Epithelial cell of esophagus (primary cell): ENCODE results near the gene MACROD2.

Experiments
- DNase-seq: peaks from one replicate; pipeline ENCODE4 v3.0.0; 2010; ENCODE audit warnings: low read depth
- H3K4me3 ChIP-seq: 2 replicates; pipeline ENCODE4 v1.5.1; 2011; ENCODE audit warnings: mild to moderate bottlenecking, low read length, control low read depth
- CTCF ChIP-seq: IDR thresholded peaks from 2 replicates; pipeline ENCODE4 v1.5.1; 2011; ENCODE audit warnings: low read depth, mild to moderate bottlenecking, low read length, control low read depth, inconsistent platforms; ENCODE audit not compliant: insufficient read depth; ENCODE audit errors: missing control alignments

Gene MACROD2

GRCh38 chr20:16057651-16058050, 2062.3 kb downstream of the MACROD2 start:
- H3K4me3 ChIP-seq = no peak overlapping the region
- DNase-seq = no peak
- TF ChIP-seq CTCF = no peak

- no peak for DNase-seq
- H3K4me3 ChIP-seq = no peak overlapping the region
- TF ChIP-seq CTCF = no peak
Observed at GRCh38 chr20:16058268-16058667, 2063.0 kb downstream of the MACROD2 start.

GRCh38 chr20:16059841-16060240, 2064.5 kb downstream of the MACROD2 start:
- no peak for DNase-seq
- no peak for TF ChIP-seq CTCF
- no peak overlapping the region for H3K4me3 ChIP-seq

DNA sequence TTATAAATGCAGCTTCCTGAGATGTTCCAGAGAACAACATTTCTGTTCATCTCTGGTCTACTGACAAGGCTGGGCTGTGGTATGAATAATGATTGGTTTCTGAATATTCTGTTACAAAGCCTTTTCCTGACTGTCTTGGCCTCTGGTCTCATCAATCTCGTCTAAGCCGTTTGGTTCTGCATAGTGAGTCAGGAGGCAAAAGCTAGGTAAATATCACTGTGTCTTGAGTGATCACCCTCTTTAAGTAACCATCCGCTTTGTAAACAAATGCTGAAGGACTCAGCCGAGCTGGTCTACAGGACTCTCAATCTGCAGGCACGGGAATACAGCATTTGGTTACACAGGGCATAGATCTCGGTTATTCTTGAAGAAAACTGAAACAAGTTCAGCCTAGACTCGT, 2066.0 kb downstream of the MACROD2 start:
- no peak for DNase-seq
- TF ChIP-seq CTCF = no peak
- H3K4me3 ChIP-seq = no peak overlapping the region

GRCh38 chr20:16062661-16063581, 2067.6 kb downstream of the MACROD2 start:
- no peak for DNase-seq

GRCh38 chr20:16063881-16064280, 2068.6 kb downstream of the MACROD2 start:
- no peak overlapping the region for H3K4me3 ChIP-seq
- DNase-seq = peak; percentile 9
- TF ChIP-seq CTCF = no peak

More at GRCh38 chr20:16062661-16063581, 2067.6 kb downstream of the MACROD2 start:
- H3K4me3 ChIP-seq = no peak overlapping the region
- TF ChIP-seq CTCF = no peak
